Measurements from ENCODE around the gene TNS2. TPM values are rescaled to one million over a fixed set of nuclear protein-coding genes. Genes with fewer than 3 reads are reported as not detected.

The TNS2 gene
- total RNA-seq, 1 donor from 2014 or later: 0.24 TPM

GRCh38 chr12:53047221-53048032, 2.4 kb upstream of the TNS2 start:
- Mint-ChIP-seq H3K27me3 (ENCODE audit: insufficient read depth, low read depth) (peaks cover 20% of the 10 kb centered on the region), H3K36me3 (peaks cover 4% of the 10 kb centered on the region), H3K4me1 (peaks cover 52% of the 10 kb centered on the region), H3K27ac (no peak overlapping the region), H3K9me3 (no peaks in the 10 kb centered on the region), H3K4me3 (peak overlapping the region; percentile 72)
- Histone ChIP-seq H3K4me1 (peaks cover 55% of the 10 kb centered on the region), H3K9me3 (ENCODE audit: low read depth) (no peaks in the 10 kb centered on the region), H3K79me2 (ENCODE audit: low read depth) (no peaks in the 10 kb centered on the region), H3K27me3 (peaks cover 18% of the 10 kb centered on the region), H3K9ac (no peak overlapping the region), H3K36me3 (no peaks in the 10 kb centered on the region), H4K20me1 (ENCODE audit: low read depth) (peaks cover 30% of the 10 kb centered on the region), H2AFZ (replicated peaks) (peak overlapping the region; percentile 91), H3K27ac (no peak overlapping the region), H3K4me3 (peak overlapping the region; percentile 87), H3F3A (ENCODE audit: low read depth) (peaks cover 55% of the 10 kb centered on the region), H3K4me2 (peak overlapping the region; percentile 100)
- DNase-seq (ENCODE audit: low spot score): peak; percentile 90
- peak; percentile 15 for TF ChIP-seq CTCF (IDR thresholded peaks at IDR 0.05)
- TF ChIP-seq EZH2 (IDR thresholded peaks at IDR 0.05): no peak

GRCh38 chr12:53048033-53048779, 1.7 kb upstream of the TNS2 start:
- peak; percentile 49 for DNase-seq (ENCODE audit: low spot score)
- H3F3A ChIP-seq (ENCODE audit: low read depth): peaks cover 48% of the 10 kb centered on the region
- no peak overlapping the region for H3K27ac ChIP-seq
- peak overlapping the region; percentile 43 for H3K4me3 ChIP-seq
- no peak overlapping the region for H3K27ac Mint-ChIP-seq
- TF ChIP-seq EZH2 (IDR thresholded peaks at IDR 0.05) (no peak), EZH2phosphoT487 (IDR thresholded peaks at IDR 0.05) (no peak), CTCF (IDR thresholded peaks at IDR 0.05) (peak; percentile 21)
- peak overlapping the region; percentile 78 for H3K4me2 ChIP-seq
- peak overlapping the region; percentile 73 for H3K4me3 Mint-ChIP-seq
- H3K79me2 ChIP-seq (ENCODE audit: low read depth): no peaks in the 10 kb centered on the region
- H3K27me3 ChIP-seq: peaks cover 18% of the 10 kb centered on the region
- peaks cover 48% of the 10 kb centered on the region for H3K4me1 Mint-ChIP-seq
- peaks cover 20% of the 10 kb centered on the region for H3K27me3 Mint-ChIP-seq (ENCODE audit: insufficient read depth, low read depth)
- no peak overlapping the region for H3K9ac ChIP-seq
- H3K36me3 ChIP-seq: no peaks in the 10 kb centered on the region
- H3K4me1 ChIP-seq: peaks cover 49% of the 10 kb centered on the region
- no peaks in the 10 kb centered on the region for H3K9me3 Mint-ChIP-seq
- peaks cover 25% of the 10 kb centered on the region for H4K20me1 ChIP-seq (ENCODE audit: low read depth)
- no peak overlapping the region for H2AFZ ChIP-seq (replicated peaks)
- H3K36me3 Mint-ChIP-seq: no peaks in the 10 kb centered on the region
- no peaks in the 10 kb centered on the region for H3K9me3 ChIP-seq (ENCODE audit: low read depth)

- Mint-ChIP-seq H3K4me1 (peaks cover 52% of the 10 kb centered on the region), H3K27me3 (ENCODE audit: insufficient read depth, low read depth) (peaks cover 20% of the 10 kb centered on the region), H3K9me3 (no peaks in the 10 kb centered on the region), H3K36me3 (no peaks in the 10 kb centered on the region), H3K4me3 (peak overlapping the region; percentile 73), H3K27ac (peak overlapping the region; percentile 79)
- Histone ChIP-seq H3K4me3 (no peak overlapping the region), H3K36me3 (no peaks in the 10 kb centered on the region), H3K79me2 (ENCODE audit: low read depth) (no peaks in the 10 kb centered on the region), H3K27ac (no peak overlapping the region), H3K9ac (no peak overlapping the region), H3F3A (ENCODE audit: low read depth) (peaks cover 46% of the 10 kb centered on the region), H3K4me1 (peaks cover 48% of the 10 kb centered on the region), H3K9me3 (ENCODE audit: low read depth) (no peaks in the 10 kb centered on the region), H2AFZ (replicated peaks) (no peak overlapping the region), H3K27me3 (peaks cover 18% of the 10 kb centered on the region), H4K20me1 (ENCODE audit: low read depth) (peaks cover 30% of the 10 kb centered on the region), H3K4me2 (no peak overlapping the region)
- peak; percentile 71 for DNase-seq (ENCODE audit: low spot score)
- TF ChIP-seq CTCF (IDR thresholded peaks at IDR 0.05): no peak
- no peak for TF ChIP-seq EZH2phosphoT487 (IDR thresholded peaks at IDR 0.05)
- TF ChIP-seq EZH2 (IDR thresholded peaks at IDR 0.05): no peak
Measured at GRCh38 chr12:53048780-53049401, 974 bp upstream of the TNS2 start.

All from neural progenitor cell (in vitro differentiated cells).